HG03457 (cell line): ENCODE data around the gene CAPN5.

Source experiments
- ATAC-seq: cut with Tn5 transposase; IDR thresholded peaks from one replicate; pipeline ENCODE4 v1.9.1; 2021; ENCODE audit warnings: moderate number of reproducible peaks; ENCODE audit not compliant: unreplicated experiment

The CAPN5 gene

DNA sequence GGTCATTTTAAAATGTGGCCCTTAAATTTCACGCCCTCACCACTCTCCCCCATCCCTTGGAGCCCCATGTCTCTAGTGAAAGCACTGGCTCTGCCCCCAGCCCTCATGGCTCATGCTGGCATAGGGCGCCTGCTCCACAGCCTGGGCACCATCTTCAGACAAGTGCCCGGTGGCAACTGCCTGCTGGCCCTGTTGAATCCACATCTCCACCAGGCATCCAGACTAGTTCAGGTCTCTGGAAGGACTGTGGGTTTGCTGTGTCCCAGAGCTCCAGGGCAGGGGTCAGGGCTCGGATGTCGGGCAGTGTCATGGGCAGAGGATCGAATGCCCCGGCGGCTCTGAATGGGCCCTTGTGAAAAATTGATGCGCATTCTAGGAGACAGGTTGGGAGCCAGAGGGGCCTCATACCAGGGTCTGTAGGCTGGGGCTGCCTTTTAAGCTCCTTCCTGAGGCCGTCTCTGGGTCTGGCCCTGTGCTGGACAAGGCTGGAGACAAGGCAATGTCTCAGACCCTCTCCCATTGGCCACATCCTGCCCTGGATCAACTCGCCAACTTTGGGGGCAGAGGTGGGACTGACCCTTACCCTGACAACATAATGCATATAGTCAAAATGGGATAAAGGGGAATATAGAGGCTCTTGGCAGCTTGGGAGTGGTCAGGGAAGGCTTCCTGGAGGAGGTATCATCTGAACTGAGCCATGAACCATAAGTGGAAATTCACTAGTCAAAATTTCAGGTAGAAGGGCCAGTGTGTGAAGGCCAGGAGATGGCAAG lies 62.5 kb downstream of the CAPN5 start:
- ATAC-seq, result no peak

- ATAC-seq, result no peak
Observed at GRCh38 chr11:77129842-77130756, 63.3 kb downstream of the CAPN5 start.

DNA sequence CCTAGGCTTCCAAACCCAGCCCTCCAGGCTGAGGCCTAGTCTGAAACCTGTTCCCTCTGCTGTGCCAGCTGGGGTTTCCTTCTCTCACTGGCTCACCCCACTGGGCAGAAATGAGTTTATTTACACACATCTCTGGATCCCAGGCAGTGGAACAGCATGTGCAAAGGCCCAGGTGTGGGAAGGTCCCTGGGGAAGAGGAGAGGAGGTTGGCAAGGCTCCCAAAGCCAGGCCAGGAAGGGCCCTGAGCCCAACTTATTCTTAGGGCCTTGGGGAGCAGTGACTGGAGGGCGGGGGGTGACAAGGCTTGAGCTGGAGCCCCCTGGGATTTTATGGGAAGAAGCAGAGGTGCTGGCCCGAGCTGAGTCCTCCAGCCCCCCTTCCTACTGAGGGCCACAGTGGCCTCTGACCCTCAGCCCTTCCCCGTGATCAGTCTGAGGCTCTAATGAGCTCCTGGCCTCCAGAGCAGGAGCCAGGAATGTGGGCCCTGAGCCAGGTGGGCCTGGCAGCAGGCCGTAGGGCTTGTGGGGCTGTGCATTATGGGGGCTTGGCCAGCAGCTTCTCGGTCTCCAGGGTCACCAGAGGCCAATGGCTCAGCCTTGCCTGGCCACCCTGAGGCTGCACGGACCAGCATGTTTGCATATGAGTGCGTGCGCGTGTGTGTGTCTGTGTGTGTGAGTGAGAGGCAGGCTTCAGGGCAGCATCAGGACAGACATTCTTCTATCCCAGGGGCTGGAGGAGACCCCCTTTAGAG lies 64.2 kb downstream of the CAPN5 start:
- ATAC-seq, result no peak

GRCh38 chr11:77131560-77131959 lies 64.8 kb downstream of the CAPN5 start:
- no peak for ATAC-seq

- ATAC-seq, result no peak
Observed at GRCh38 chr11:77135069-77135468, 68.3 kb downstream of the CAPN5 start.

DNA sequence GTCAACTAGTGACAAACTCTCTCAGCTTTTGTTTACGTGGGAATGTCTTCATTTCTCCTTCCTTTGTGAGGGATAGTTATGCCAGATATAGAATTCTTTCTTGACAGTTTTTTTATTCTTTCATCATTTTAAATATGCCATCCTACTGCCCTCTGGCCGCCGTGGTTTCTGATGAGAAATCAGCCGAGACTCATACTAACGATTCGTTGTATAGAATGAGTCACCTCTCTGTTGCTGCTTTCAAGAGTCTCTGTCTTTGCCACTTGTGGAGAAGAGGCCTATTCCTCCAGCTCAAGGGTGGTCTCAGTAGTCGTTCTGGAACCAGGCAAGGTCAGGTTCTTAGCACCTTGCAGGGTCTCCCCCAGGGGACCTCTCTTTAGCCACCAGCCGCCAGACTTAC lies 69.3 kb downstream of the CAPN5 start:
- no peak for ATAC-seq

DNA sequence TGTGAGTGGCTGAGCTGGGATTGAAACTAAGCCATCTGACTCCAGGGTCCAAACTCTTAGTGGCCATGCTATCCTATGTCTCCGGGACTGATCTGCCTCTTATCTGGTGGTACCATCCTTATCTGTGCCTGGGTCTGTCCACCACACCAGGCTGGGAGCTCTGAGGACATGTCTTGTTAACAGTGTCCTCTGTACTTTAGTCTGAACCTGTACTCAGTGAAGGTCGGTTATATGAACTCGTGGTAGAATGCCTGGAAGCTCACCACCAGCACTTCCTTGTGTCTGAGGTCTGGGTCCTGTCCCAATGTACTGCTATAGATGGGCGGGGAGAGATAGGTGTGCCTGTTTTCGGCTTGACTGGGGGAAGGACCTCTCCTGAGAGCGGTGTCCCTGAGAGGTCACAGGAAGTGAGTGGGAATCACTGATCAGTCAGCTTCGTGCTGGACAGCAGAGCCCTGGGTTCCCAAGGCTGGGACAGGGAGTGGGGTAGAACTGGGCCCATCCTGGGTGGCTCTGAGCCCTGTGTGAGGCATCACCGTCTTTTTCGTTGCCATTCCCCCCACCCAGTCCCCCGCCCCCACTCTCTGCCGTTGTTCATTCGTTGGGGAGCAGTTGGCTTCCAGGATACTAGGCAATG lies 70.1 kb downstream of the CAPN5 start:
- no peak for ATAC-seq

DNA sequence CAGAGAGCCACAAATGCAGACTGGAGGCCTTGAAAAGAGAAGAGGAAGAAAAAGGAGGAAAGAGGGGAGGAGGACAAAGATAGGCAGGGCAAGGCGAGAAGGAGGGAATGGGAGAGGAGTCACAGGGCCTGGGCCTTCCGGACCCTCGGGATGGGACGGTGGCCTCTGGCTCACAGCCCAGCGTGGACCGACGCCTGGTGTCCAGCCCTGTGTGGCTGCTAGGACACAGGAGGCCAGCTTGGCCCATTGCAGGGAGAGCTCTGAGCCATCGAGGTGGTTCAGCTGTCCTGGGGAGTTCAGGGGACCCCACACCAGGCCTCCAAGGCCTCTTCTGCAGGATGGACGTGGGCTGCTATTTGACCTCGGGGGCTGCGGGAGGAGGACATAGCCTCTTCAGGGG lies 70.7 kb downstream of the CAPN5 start:
- ATAC-seq, result no peak

DNA sequence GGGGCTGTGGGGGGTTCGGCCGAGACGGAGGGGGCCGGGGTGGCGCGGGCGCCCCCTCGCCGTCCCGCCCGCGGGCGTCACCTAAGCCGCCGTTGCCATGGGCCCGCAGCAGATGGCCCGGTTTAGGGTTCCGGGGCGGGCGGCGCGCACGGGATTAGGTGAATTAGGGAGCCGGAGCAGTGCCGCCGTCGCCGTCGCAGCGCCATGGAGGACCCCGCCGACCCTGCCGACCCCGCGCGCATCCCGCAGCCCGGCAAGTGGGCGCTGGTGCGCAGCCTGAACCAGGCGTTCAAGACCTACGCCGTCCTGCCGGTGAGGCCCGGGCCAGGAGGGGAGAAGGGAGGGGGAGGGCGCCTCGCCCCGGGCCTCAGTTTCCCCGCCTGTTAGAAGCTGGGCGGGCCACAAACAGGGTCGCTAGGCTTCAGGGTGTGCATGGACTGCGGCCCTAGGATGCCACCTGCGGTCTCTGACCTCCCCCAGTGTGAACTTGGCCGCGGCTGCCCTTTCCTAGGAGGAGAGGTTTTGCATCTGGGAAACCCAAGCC lies 71.4 kb downstream of the CAPN5 start:
- ATAC-seq, result no peak

GRCh38 chr11:77139201-77139600 lies 72.4 kb downstream of the CAPN5 start:
- ATAC-seq, result no peak

DNA sequence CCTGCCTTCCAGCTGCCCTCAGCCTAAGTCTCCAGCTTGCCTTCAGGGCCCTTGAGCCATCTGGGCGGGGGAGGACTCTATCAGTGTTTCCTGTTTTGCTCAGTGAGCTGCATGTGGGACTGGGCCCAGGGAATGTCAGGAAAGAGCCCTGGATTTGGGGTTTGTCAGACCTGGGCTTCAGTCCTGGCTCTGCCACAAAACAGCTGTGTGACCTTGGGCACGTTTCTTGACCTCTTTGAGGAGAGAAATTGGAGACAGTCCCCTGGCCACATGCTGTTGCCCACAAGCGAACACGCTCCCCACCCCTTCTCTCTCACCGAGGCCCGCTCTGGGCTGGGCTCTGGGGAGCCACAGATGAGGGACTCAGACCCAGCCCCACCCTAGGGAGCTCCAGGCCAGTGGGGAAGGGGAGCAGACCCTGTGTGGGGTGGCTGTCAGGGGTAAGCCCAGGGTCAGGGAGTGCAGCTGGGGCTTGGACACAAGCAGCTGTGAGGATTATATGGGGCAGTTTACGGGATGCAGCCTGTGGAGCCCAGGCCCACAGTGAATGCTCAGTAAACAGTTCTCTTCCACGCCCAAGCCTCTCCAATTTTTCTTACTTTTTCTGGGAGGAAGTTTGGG lies 73.6 kb downstream of the CAPN5 start:
- ATAC-seq, result no peak

DNA sequence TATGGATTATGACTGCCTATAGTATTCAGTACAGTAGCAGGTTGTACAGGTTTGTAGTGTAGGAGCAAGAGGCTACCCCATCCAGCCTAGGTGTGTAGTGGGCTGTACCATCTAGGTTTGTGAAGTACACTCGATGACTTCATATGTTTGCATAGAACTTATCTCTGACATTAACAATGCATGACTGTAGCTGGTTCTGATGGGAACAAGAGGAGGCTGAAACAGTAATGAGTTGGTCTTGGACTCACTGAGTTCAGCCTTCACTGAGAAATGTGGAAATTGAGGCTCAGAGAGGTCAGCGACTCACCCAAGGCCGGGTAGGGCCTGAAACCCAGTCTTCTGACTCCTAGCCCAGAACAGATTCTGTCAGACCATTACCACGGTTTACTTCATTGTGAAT lies 74.3 kb downstream of the CAPN5 start:
- ATAC-seq, result no peak

- ATAC-seq, result no peak
Observed at GRCh38 chr11:77141475-77141874, 74.7 kb downstream of the CAPN5 start.

DNA sequence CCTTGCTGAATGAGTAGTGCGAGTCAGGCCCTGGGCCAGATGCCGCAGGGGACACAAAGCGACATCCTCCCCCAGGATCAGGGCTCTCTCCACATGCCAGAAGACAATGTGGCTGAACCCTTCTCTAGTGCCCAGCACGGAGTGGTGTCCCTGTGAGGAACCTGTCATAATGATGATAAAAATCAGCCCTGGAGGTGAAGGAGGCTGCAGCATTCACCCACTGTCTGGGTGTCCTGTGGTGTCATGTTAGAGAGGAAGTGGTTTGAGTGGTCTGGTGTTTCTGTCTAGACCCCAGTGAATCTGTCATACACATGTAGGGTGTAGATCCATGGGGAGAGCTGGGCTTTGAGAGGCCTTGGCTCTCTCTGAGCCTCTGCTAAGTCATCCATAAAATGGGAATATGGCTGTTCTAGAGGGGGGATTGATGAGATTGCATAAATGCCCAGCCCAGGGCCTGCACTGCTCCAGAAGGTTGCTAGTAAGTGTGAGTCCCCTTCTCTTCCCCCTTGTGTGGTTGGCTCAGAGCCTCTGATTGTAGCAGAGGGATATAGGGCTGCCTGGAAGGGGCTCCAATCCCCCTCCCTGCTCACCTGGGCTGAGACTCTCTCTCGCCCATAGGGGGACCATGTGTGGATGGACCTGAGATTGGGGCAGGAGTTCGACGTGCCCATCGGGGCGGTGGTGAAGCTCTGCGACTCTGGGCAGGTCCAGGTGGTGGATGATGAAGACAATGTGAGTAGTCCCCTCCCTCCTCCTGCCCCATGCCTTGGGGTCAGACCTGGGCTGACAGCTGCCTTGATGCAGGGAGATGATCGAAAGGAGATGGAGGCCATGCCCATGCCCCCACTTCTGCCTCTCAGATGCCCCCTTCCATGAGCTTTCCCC lies 75.6 kb downstream of the CAPN5 start:
- no peak for ATAC-seq

DNA sequence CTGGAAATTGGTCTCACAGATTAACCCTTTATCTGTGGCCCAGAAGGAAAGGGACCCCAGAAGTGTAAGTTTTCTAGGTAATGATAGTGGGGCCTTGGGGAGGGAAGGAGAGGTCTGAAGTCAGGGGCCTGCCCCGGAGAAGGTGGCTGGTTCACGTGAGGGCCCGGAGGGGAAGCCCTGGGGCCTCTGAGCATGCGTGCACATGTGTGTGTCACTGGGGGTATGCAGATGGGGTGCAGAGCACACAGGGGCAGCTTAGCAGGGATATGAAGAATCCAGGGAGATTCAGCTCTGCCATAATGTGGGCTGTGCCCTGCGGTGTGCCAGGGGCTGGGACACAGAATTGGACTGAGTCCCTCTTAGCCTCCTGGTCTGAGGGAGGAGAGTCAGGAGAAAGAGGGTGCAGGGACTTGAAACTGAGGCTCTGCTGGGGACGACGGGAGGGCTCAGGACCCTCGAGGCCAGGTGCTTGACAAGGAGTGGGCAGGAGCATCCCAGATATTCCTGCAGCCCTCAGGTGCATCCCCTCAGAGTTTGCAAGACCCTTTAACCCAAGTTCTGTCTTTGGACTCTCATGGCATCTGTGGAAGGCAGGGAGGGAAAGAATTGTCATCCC lies 76.7 kb downstream of the CAPN5 start:
- ATAC-seq, result no peak

GRCh38 chr11:77144196-77144856 lies 77.6 kb downstream of the CAPN5 start:
- no peak for ATAC-seq

GRCh38 chr11:77144857-77145428 lies 78.2 kb downstream of the CAPN5 start:
- no peak for ATAC-seq
